ENCODE measurements around the gene CYB5R4. TPM values are rescaled to one million over a fixed set of nuclear protein-coding genes. Genes with fewer than 3 reads are reported as not detected.

Gene CYB5R4
- total RNA-seq, 2 donors from 2014 or later, result 13.7 to 18.9 TPM

DNA sequence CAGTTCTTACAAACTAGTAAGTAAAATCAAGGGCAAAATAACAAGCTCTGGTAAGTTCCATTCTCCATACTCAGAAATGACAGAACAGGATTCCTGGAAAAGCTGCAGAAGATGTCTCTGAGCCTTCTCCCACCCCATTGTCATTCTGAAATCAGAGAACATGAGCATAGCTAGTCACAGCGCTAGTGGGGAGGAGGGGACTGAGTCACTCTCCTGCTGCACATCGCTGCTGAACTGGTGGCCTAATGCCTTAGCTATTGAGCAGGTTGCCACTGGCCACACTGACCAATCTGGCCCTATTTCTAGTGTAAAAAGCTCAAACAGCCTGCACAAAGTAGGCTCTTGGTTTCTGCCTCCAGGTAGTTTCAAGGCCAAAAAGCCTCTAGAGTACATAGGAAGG lies 32.4 kb upstream of the CYB5R4 start:
- Mint-ChIP-seq H3K36me3 (ENCODE audit: low read depth) (no peaks in the 10 kb centered on the region), H3K27me3 (ENCODE audit: insufficient read depth) (no peaks in the 10 kb centered on the region)
- DNase-seq, result no peak

GRCh38 chr6:83838727-83839126 lies 20.8 kb upstream of the CYB5R4 start:
- H3K36me3 ChIP-seq (ENCODE audit: control insufficient read depth, insufficient read depth, low read length), result no peaks in the 10 kb centered on the region
- H3K9me3 ChIP-seq (ENCODE audit: control insufficient read depth, low read length), result peaks cover 6% of the 10 kb centered on the region
- H3K4me3 ChIP-seq (ENCODE audit: low read length), result no peak overlapping the region
- no peaks in the 10 kb centered on the region for H3K27me3 ChIP-seq (ENCODE audit: control insufficient read depth, insufficient read depth, low read length, poor library complexity, severe bottlenecking)
- no peak for DNase-seq
- H3K9ac ChIP-seq (ENCODE audit: extremely low read depth, low read length, poor library complexity, severe bottlenecking), result no peak overlapping the region
- TF ChIP-seq, protein P1, sequence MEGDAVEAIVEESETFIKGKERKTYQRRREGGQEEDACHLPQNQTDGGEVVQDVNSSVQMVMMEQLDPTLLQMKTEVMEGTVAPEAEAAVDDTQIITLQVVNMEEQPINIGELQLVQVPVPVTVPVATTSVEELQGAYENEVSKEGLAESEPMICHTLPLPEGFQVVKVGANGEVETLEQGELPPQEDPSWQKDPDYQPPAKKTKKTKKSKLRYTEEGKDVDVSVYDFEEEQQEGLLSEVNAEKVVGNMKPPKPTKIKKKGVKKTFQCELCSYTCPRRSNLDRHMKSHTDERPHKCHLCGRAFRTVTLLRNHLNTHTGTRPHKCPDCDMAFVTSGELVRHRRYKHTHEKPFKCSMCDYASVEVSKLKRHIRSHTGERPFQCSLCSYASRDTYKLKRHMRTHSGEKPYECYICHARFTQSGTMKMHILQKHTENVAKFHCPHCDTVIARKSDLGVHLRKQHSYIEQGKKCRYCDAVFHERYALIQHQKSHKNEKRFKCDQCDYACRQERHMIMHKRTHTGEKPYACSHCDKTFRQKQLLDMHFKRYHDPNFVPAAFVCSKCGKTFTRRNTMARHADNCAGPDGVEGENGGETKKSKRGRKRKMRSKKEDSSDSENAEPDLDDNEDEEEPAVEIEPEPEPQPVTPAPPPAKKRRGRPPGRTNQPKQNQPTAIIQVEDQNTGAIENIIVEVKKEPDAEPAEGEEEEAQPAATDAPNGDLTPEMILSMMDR (conservative IDR thresholded peaks at IDR 0.05), result no peak
- Mint-ChIP-seq H3K36me3 (ENCODE audit: low read depth) (peaks cover 2% of the 10 kb centered on the region), H3K9me3 (peaks cover 28% of the 10 kb centered on the region), H3K4me3 (no peak overlapping the region), H3K4me1 (no peaks in the 10 kb centered on the region), H3K27me3 (ENCODE audit: insufficient read depth) (no peaks in the 10 kb centered on the region), H3K27ac (no peak overlapping the region)
- 88 to 89% methylated on average over 3 to 6 of the region's 6 CpGs for WGBS, 2 experiments (ENCODE audit: insufficient coverage in 1 of 2, insufficient read length in 1 of 2)
- H3K27ac ChIP-seq (ENCODE audit: low read depth, low read length), result no peak overlapping the region
- H3K4me1 ChIP-seq (ENCODE audit: control insufficient read depth, insufficient read depth, low read length), result no peaks in the 10 kb centered on the region

More for the DNA sequence above, 32.4 kb upstream of the CYB5R4 start:
- H3K9me3 ChIP-seq (ENCODE audit: control insufficient read depth, low read length), result peaks cover 6% of the 10 kb centered on the region
- H3K27ac Mint-ChIP-seq, result no peak overlapping the region
- no peak overlapping the region for H3K27ac ChIP-seq (ENCODE audit: low read depth, low read length)
- H3K4me3 Mint-ChIP-seq, result no peak overlapping the region
- TF ChIP-seq, protein P1 (conservative IDR thresholded peaks at IDR 0.05), result no peak
- H3K9me3 Mint-ChIP-seq, result no peaks in the 10 kb centered on the region
- no peaks in the 10 kb centered on the region for H3K27me3 ChIP-seq (ENCODE audit: control insufficient read depth, insufficient read depth, low read length, poor library complexity, severe bottlenecking)
- WGBS, 2 experiments (ENCODE audit: insufficient coverage in 1 of 2, insufficient read length in 1 of 2), result 29 to 67% methylated on average over 1 to 2 of the region's 2 CpGs
- no peak overlapping the region for H3K9ac ChIP-seq (ENCODE audit: extremely low read depth, low read length, poor library complexity, severe bottlenecking)
- peaks cover 10% of the 10 kb centered on the region for H3K4me1 ChIP-seq (ENCODE audit: control insufficient read depth, insufficient read depth, low read length)
- no peak overlapping the region for H3K4me3 ChIP-seq (ENCODE audit: low read length)
- peaks cover 21% of the 10 kb centered on the region for H3K4me1 Mint-ChIP-seq
- H3K36me3 ChIP-seq (ENCODE audit: control insufficient read depth, insufficient read depth, low read length), result no peaks in the 10 kb centered on the region

DNA sequence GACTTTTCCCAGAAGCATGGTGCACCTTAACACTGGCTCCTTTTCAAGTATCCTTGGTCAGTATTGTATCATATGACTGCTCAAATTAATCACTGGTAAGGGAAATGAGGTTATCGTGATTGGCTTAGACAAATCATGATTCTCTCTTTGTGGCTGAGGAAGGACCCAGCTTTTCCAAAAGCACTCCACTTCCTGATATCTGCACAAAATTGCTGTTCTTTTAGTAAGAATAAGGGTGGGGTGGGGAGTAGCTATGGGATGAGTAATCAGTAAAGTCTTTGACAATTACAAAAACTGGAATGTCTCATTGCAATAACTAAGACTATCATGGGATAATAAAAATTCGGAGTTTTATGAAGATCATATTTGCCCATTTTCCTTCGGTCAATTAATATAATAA lies 15.3 kb upstream of the CYB5R4 start:
- H3K27ac Mint-ChIP-seq, result no peak overlapping the region
- DNase-seq, result no peak
- H3K27ac ChIP-seq (ENCODE audit: low read depth, low read length), result no peak overlapping the region
- H3K36me3 ChIP-seq (ENCODE audit: control insufficient read depth, insufficient read depth, low read length), result no peaks in the 10 kb centered on the region
- no peak overlapping the region for H3K9ac ChIP-seq (ENCODE audit: extremely low read depth, low read length, poor library complexity, severe bottlenecking)
- H3K4me1 Mint-ChIP-seq, result no peaks in the 10 kb centered on the region
- no peaks in the 10 kb centered on the region for H3K27me3 ChIP-seq (ENCODE audit: control insufficient read depth, insufficient read depth, low read length, poor library complexity, severe bottlenecking)
- H3K4me3 Mint-ChIP-seq, result no peak overlapping the region
- peaks cover 5% of the 10 kb centered on the region for H3K9me3 Mint-ChIP-seq
- H3K9me3 ChIP-seq (ENCODE audit: control insufficient read depth, low read length), result no peaks in the 10 kb centered on the region
- H3K27me3 Mint-ChIP-seq (ENCODE audit: insufficient read depth), result peaks cover 2% of the 10 kb centered on the region
- no peaks in the 10 kb centered on the region for H3K36me3 Mint-ChIP-seq (ENCODE audit: low read depth)
- no peaks in the 10 kb centered on the region for H3K4me1 ChIP-seq (ENCODE audit: control insufficient read depth, insufficient read depth, low read length)
- no peak overlapping the region for H3K4me3 ChIP-seq (ENCODE audit: low read length)
- TF ChIP-seq, protein P1 (conservative IDR thresholded peaks at IDR 0.05), result no peak
- 96% methylated on average over 3 of the region's 3 CpGs; no CpG with 5 or more reads in 1 of the 2 experiments for WGBS, 2 experiments (ENCODE audit: insufficient coverage in 1 of 2, insufficient read length in 1 of 2)

Measured in endodermal cell (in vitro differentiated cells).